Fibroblast of skin of left biceps (primary cell): Measurements from ENCODE around the gene CCNL2.

Source experiments
- DNase-seq, 2 experiments: peaks; one replicate each; pipeline ENCODE4 v3.0.0-alpha.2; 2013; ENCODE audit warnings: low read depth in 2 of 2

Gene CCNL2

GRCh38 chr1:1342584-1343115 lies 56.5 kb downstream of the CCNL2 start:
- no peak for DNase-seq

GRCh38 chr1:1342061-1342562 lies 57.0 kb downstream of the CCNL2 start:
- DNase-seq: no peak

DNA sequence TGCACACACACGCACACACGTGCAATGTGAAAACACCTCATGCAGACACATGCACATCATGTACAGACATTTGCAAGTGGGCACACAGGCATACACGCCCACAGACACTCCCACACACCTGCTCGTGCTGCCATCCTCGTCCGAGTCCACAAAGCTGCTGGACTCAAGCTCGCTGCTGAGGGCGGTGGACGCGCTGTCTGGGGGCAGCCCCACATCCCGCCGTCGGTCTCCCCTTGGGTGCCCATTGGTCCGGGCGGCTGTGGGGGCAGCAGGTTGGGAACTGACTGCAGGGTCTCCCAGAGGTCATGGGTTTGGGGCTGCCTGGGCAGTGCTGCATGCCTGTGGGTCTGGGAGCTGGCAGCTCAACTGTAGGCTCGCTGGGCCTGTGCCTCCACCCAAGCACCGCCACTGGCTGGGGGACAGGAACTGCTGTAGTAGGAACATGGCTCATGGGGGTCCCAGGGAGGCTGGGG lies 57.5 kb downstream of the CCNL2 start:
- DNase-seq: no peak

DNA sequence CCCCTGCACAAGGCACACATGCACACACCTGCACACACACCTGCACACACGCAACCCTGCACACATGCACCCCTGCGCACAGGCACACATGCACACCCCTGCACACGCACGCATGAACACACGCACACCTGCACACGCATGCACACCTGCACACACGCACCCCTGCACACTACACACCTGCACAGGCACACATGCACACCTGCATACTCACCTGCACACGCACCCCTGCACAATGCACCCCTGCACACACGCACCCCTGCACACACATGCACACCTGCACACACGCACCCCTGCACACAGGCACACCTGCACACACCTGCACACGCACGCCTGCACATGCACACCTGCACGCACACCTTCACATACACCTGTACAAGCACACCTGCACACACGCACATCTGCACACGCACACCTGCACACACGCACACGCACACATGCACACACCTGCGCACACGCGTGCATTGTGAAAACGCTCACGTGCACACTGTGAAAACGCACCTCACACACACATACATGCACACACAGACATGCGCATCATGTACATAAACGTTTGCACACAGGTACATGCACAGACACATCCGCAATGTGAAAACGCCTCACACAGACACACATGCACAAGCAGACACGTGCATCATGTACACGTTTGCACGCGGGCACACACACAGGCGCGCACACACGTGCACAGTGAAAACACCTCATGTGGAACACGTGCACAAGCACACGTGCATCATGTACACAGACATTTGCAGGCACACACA lies 58.2 kb downstream of the CCNL2 start:
- no peak for DNase-seq

- no peak for DNase-seq
Measured at GRCh38 chr1:1340185-1340584, 59.0 kb downstream of the CCNL2 start.

GRCh38 chr1:1338278-1338677 lies 60.9 kb downstream of the CCNL2 start:
- DNase-seq: no peak

DNA sequence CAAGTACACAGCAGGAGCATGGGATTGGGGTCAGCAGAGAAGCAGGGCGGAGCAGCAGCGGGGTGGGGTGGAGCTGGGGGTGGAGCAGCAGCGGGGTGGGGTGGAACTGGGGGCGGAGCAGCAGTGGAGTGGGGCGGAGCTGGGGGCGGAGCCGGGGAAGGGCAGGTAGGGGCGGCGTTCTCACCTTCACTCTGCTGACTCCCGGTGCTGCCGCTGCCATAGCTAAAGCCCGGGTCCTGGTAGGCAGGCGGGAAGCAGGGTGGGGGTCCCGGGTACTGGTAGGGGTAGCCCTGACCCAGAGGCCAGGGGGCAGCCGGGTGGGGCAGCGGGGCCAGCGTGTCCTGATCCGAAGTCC lies 61.4 kb downstream of the CCNL2 start:
- DNase-seq: no peak

GRCh38 chr1:1336931-1337792 lies 62.0 kb downstream of the CCNL2 start:
- DNase-seq: no peak

- no peak for DNase-seq
Measured at GRCh38 chr1:1336446-1336845, 62.7 kb downstream of the CCNL2 start.

DNA sequence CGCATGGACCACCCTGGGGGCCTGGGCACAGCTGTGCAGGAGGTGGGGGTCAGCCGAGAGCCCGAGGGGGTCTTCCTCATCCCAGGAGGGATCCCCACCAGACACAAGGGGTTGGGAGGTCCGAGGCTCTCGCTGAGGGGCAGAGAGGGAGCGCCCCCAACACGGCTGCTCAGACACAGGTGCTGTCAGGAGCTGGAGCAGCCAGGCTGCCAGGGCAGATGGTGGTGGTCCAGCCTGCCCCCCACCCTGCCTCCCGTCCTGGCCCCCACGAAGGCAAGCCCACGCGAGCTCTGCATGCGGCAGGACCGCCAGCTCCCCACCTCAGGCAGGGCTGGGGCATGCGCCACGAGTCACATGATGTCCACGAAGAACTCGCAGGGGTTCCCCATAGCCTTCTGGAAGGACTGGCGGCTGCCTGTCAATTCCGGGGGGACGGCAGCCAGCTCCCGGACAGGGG lies 63.3 kb downstream of the CCNL2 start:
- no peak for DNase-seq
